ENCODE data around the gene TTC7B. TPM values are rescaled to one million over a fixed set of nuclear protein-coding genes. Genes with fewer than 3 reads are reported as not detected.

TTC7B gene
- total and polyA plus RNA-seq, 2 donors (not counting 3 experiments of a cell fraction or from before 2014, with no cell fraction given), result 46.8 to 76.5 TPM

GRCh38 chr14:90647473-90648005, 168.7 kb downstream of the TTC7B start:
- Histone ChIP-seq H3K4me1 (ENCODE audit: control insufficient read depth, extremely low read depth, insufficient read depth, low read length) (peaks cover 7% of the 10 kb centered on the region), H3K79me2 (ENCODE audit: control insufficient read depth, insufficient read depth, low read length) (no peaks in the 10 kb centered on the region), H3K36me3 (ENCODE audit: control insufficient read depth in 2 of 2, extremely low read depth in 1 of 2, insufficient read depth in 2 of 2, low read length in 2 of 2) (peaks cover 2 to 9% of the 10 kb centered on the region in 2 experiments), H3K4me3 (replicated peaks in 1 of 3; ENCODE audit: insufficient read depth in 1 of 3, low read depth in 1 of 3, low read length in 3 of 3) (no peak overlapping the region), H3K4me2 (ENCODE audit: insufficient read depth, low read length) (no peak overlapping the region), H3K9me1 (replicated peaks; ENCODE audit: control insufficient read depth, extremely low read depth, insufficient read depth, low read length) (no peaks in the 10 kb centered on the region), H3K9ac (replicated peaks; ENCODE audit: extremely low read depth, insufficient read depth, low read length) (no peak overlapping the region), H3K27me3 (ENCODE audit: control insufficient read depth in 2 of 2, insufficient read depth in 2 of 2, low read length in 2 of 2) (no peaks in the 10 kb centered on the region), H3K9me3 (replicated peaks; ENCODE audit: control insufficient read depth, insufficient read depth, low read length) (no peaks in the 10 kb centered on the region), H3K27ac (ENCODE audit: insufficient read depth, low read depth, low read length) (no peak overlapping the region), H2AFZ (ENCODE audit: low read depth, low read length) (no peak overlapping the region), H4K20me1 (replicated peaks; ENCODE audit: control insufficient read depth, extremely low read depth, insufficient read depth, low read length) (no peaks in the 10 kb centered on the region)
- dilution Hi-C loops (cut with MboI; ENCODE audit: extremely low pct_ligation_motif_present, low sequenced_read_pairs) (no loop called here), intact Hi-C loops (cut with micrococcal nuclease) (no loop called here)
- TF ChIP-seq POLR2AphosphoS5 (IDR thresholded peaks at IDR 0.05; ENCODE audit: insufficient read depth, low read depth, low read length), result no peak
- CTCF ChIA-PET, result interaction anchor here (1.1 kb wide), 1 partner anchor 10 kb away, joined by 3 read pairs; no protein-coding TSS in a partner anchor
- no TSS peak for BruUV-seq (replicated peaks)
- DNase-seq (ENCODE audit: low read depth, low spot score), result no peak
- FAIRE-seq, result no peak
- POLR2A ChIA-PET, result no interaction called here

- FAIRE-seq, result no peak
- peak; percentile 30 for DNase-seq (ENCODE audit: low read depth, low spot score)
- Histone ChIP-seq H3K4me1 (ENCODE audit: control insufficient read depth, extremely low read depth, insufficient read depth, low read length) (peaks cover 7% of the 10 kb centered on the region), H3K9ac (replicated peaks; ENCODE audit: extremely low read depth, insufficient read depth, low read length) (no peak overlapping the region), H3K27ac (ENCODE audit: insufficient read depth, low read depth, low read length) (no peak overlapping the region), H3K9me3 (replicated peaks; ENCODE audit: control insufficient read depth, insufficient read depth, low read length) (no peaks in the 10 kb centered on the region), H3K79me2 (ENCODE audit: control insufficient read depth, insufficient read depth, low read length) (no peaks in the 10 kb centered on the region), H2AFZ (ENCODE audit: low read depth, low read length) (no peak overlapping the region), H4K20me1 (replicated peaks; ENCODE audit: control insufficient read depth, extremely low read depth, insufficient read depth, low read length) (no peaks in the 10 kb centered on the region), H3K4me3 (replicated peaks in 1 of 3; ENCODE audit: insufficient read depth in 1 of 3, low read depth in 1 of 3, low read length in 3 of 3) (no peak overlapping the region), H3K9me1 (replicated peaks; ENCODE audit: control insufficient read depth, extremely low read depth, insufficient read depth, low read length) (no peaks in the 10 kb centered on the region), H3K27me3 (ENCODE audit: control insufficient read depth in 2 of 2, insufficient read depth in 2 of 2, low read length in 2 of 2) (no peaks in the 10 kb centered on the region), H3K36me3 (ENCODE audit: control insufficient read depth in 2 of 2, extremely low read depth in 1 of 2, insufficient read depth in 2 of 2, low read length in 2 of 2) (peaks cover 2 to 8% of the 10 kb centered on the region in 2 experiments), H3K4me2 (ENCODE audit: insufficient read depth, low read length) (no peak overlapping the region)
- CTCF ChIA-PET, result interaction anchor here (0.6 to 1.3 kb wide), 4 partner anchors 11 to 539 kb away, joined by 3 read pairs; no protein-coding TSS in a partner anchor
- no peak for TF ChIP-seq EZH2 (IDR thresholded peaks at IDR 0.05; ENCODE audit: borderline replicate concordance, low read depth, low read length, severe bottlenecking)
- TF ChIP-seq POLR2AphosphoS5 (IDR thresholded peaks at IDR 0.05; ENCODE audit: insufficient read depth, low read depth, low read length), result no peak
- no peak for TF ChIP-seq CTCF (IDR thresholded peaks at IDR 0.05; ENCODE audit: extremely low read depth in 1 of 2, insufficient read depth in 1 of 2, low read depth in 1 of 2, low read length in 2 of 2)
- TF ChIP-seq GATA2 (IDR thresholded peaks at IDR 0.05; ENCODE audit: insufficient read depth, insufficient read length, low read depth, low read length), result no peak
- TF ChIP-seq, protein P1, sequence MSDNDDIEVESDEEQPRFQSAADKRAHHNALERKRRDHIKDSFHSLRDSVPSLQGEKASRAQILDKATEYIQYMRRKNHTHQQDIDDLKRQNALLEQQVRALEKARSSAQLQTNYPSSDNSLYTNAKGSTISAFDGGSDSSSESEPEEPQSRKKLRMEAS (IDR thresholded peaks at IDR 0.05; ENCODE audit: insufficient read depth, insufficient read length), result no peak
- TF ChIP-seq FOS (IDR thresholded peaks at IDR 0.05; ENCODE audit: borderline replicate concordance, insufficient read depth, low read length), result no peak
- no peak for TF ChIP-seq POLR2A (IDR thresholded peaks at IDR 0.05; ENCODE audit: low read depth, low read length)
- no peak for TF ChIP-seq MYC (IDR thresholded peaks at IDR 0.05; ENCODE audit: low read depth, low read length)
- TF ChIP-seq JUN (IDR thresholded peaks at IDR 0.05; ENCODE audit: borderline replicate concordance, insufficient read depth, insufficient read length, low read depth), result no peak
- POLR2A ChIA-PET, result no interaction called here
- dilution Hi-C loops (cut with MboI; ENCODE audit: extremely low pct_ligation_motif_present, low sequenced_read_pairs), result no loop called here
- intact Hi-C loops (cut with micrococcal nuclease), result no loop called here
- no TSS peak for BruUV-seq (replicated peaks)
Measured at GRCh38 chr14:90645842-90646443, 170.3 kb downstream of the TTC7B start.

Measured in endothelial cell of umbilical vein (primary cell).